K562 (cell line): Measurements from ENCODE around the gene IMMP2L. TPM values are rescaled to one million over a fixed set of nuclear protein-coding genes. Genes with fewer than 3 reads are reported as not detected.

Experiments
- ATAC-seq: fragments of 200-7000 bp; cut with Tn5 transposase; 3 replicates; pipeline ENCODE4 v1.9.1; 2020; ENCODE audit warnings: moderate library complexity
- BruUV-seq: library from RNA; stranded (reverse); fragments of 400-500 nt; replicated peaks from 2 replicates; lab custom pipeline; 2021; lab: Mats Ljungman, UMichigan
- CTCF ChIA-PET: fragments of 300-600 bp; formaldehyde crosslinking; extraction: SDS; loops from one replicate; lab custom pipeline; 2021; ENCODE audit warnings: low intra/inter-chr PET ratio; lab: Yijun Ruan, JAX
- POLR2A ChIA-PET: fragments of 300-600, 350-650 bp; sonication (Branson Sonifier 250); formaldehyde crosslinking; extraction: SDS; loops from one replicate; lab custom pipeline; 2021; ENCODE audit warnings: antibody characterized with exemption, inconsistent platforms; lab: Yijun Ruan, JAX
- DNase-seq, 4 experiments: peaks; one replicate each; pipeline versions ENCODE4 v3.0.0 to v3.0.0-alpha.2; 2011 to 2018; ENCODE audit warnings: low spot score in 3 of 4, mixed read lengths in 3 of 4; ENCODE audit errors: extremely low read depth in 1 of 4
- FAIRE-seq: peaks from 2 replicates; lab custom pipeline; 2011; peaks lifted over from hg19 to GRCh38; lab: Jason Lieb, UNC
- H2AFZ ChIP-seq: 2 replicates; pipeline ENCODE4 v1.6.0; 2011; ENCODE audit warnings: low read depth, low read length, control low read depth, inconsistent platforms
- H3K27ac ChIP-seq: fragments of 200-600 bp; 3 replicates; pipeline ENCODE4 v1.8.0; 2011; ENCODE audit warnings: low read depth, mild to moderate bottlenecking, control low read depth, inconsistent platforms, low read length, moderate library complexity, mixed read lengths; ENCODE audit errors: extremely low read depth
- H3K27me3 ChIP-seq, 2 experiments: fragments of 300-600 bp in 1 of 2; 2 replicates in 1 of 2; 3 replicates in 1 of 2; pipeline versions ENCODE4 v1.6.0 to v1.8.0; 2011; ENCODE audit warnings: inconsistent platforms in 2 of 2, low read length in 2 of 2, mild to moderate bottlenecking in 1 of 2, mixed read lengths in 1 of 2, moderate library complexity in 1 of 2; ENCODE audit not compliant: control insufficient read depth in 2 of 2, insufficient read depth in 2 of 2
- H3K36me3 ChIP-seq: fragments of 300-600 bp; 3 replicates; pipeline ENCODE4 v1.8.0; 2011; ENCODE audit warnings: mild to moderate bottlenecking, low read length, inconsistent platforms; ENCODE audit not compliant: control insufficient read depth, insufficient read depth
- H3K4me1 ChIP-seq, 2 experiments: fragments of 200-600 bp in 1 of 2; replicated peaks in 1 of 2; 2 replicates in 1 of 2; 3 replicates in 1 of 2; pipeline versions ENCODE4 v1.5.1 to v1.8.0; 2011; ENCODE audit warnings: inconsistent platforms in 2 of 2, low read length in 2 of 2, mild to moderate bottlenecking in 1 of 2, mixed read lengths in 1 of 2, moderate library complexity in 1 of 2; ENCODE audit not compliant: control insufficient read depth in 2 of 2, insufficient read depth in 2 of 2
- H3K4me2 ChIP-seq: 2 replicates; pipeline ENCODE4 v1.6.1; 2011; ENCODE audit warnings: low read length, control low read depth, inconsistent platforms, mixed read lengths; ENCODE audit not compliant: insufficient read depth
- H3K4me3 ChIP-seq: fragments of 200-600 bp; sonication (generic), shearing (Covaris generic); 2 replicates; pipeline ENCODE4 v1.5.1; 2016; ENCODE audit warnings: control low read depth, inconsistent platforms
- H3K79me2 ChIP-seq: fragments of 200-600 bp; 3 replicates; pipeline ENCODE4 v1.8.0; 2011; ENCODE audit warnings: low read length, inconsistent platforms; ENCODE audit not compliant: control insufficient read depth, insufficient read depth
- H3K9ac ChIP-seq, 2 experiments: 2 replicates each; pipeline versions ENCODE4 v1.6.0 to v1.6.1; 2011; ENCODE audit warnings: low read depth in 2 of 2, low read length in 2 of 2, control low read depth in 1 of 2, inconsistent platforms in 1 of 2, mild to moderate bottlenecking in 1 of 2, mixed read lengths in 1 of 2; ENCODE audit not compliant: insufficient read depth in 1 of 2
- H3K9me1 ChIP-seq: one replicate; pipeline ENCODE4 v1.6.0; 2011; ENCODE audit warnings: inconsistent platforms, mild to moderate bottlenecking, low read length, moderate library complexity; ENCODE audit not compliant: control insufficient read depth, insufficient read depth
- H3K9me3 ChIP-seq: replicated peaks from 2 replicates; pipeline ENCODE4 v1.5.1; 2011; ENCODE audit warnings: low read depth, low read length, inconsistent platforms; ENCODE audit not compliant: control insufficient read depth, insufficient read depth
- H4K20me1 ChIP-seq: replicated peaks from 2 replicates; pipeline ENCODE4 v1.6.1; 2011; ENCODE audit warnings: low read length, inconsistent platforms, mixed read lengths; ENCODE audit not compliant: control insufficient read depth, insufficient read depth
- ATF7 ChIP-seq: fragments of 450-650 bp; IDR thresholded peaks from 2 replicates; pipeline ENCODE4 v1.7.1; 2014; ENCODE audit warnings: mild to moderate bottlenecking, moderate library complexity
- COPS2 ChIP-seq: fragments of 450-650 bp; conservative IDR thresholded peaks from 2 replicates; pipeline ENCODE4 v1.6.1; 2016; ENCODE audit warnings: mild to moderate bottlenecking, moderate library complexity
- ELF1 ChIP-seq: fragments of 200-800 bp; sonication (Bioruptor generic); IDR thresholded peaks from 2 replicates; pipeline ENCODE4 v1.6.1; 2016; ENCODE audit warnings: missing genetic modification characterization, missing compliant biosample characterization
- MLX ChIP-seq, 2 experiments: fragments of 450-650 bp in 1 of 2; sonication (generic) in 1 of 2; formaldehyde crosslinking; conservative IDR thresholded peaks; 2 replicates each; pipeline versions ENCODE4 v1.4.0 to v1.8.1; 2020 to 2022; ENCODE audit warnings: mild to moderate bottlenecking in 1 of 2, missing genetic modification reagents in 1 of 2
- NFXL1 ChIP-seq: fragments of 450-650 bp; formaldehyde crosslinking; IDR thresholded peaks from 2 replicates; pipeline ENCODE4 v1.4.0; 2021; ENCODE audit warnings: mild to moderate bottlenecking
- SMARCC2 ChIP-seq: fragments of 450-650 bp; IDR thresholded peaks from 2 replicates; pipeline ENCODE4 v1.6.1; 2017; ENCODE audit warnings: antibody characterized with exemption, moderate library complexity, mild to moderate bottlenecking, low read depth
- TAF15 ChIP-seq: fragments of 200-400 bp; formaldehyde crosslinking; IDR thresholded peaks from 2 replicates; pipeline ENCODE4 v1.6.1; 2017; ENCODE audit warnings: mild to moderate bottlenecking, low read depth, low read length, moderate library complexity
- TCFL5 ChIP-seq: fragments of 250-450 bp; sonication (Bioruptor Pico); conservative IDR thresholded peaks from 2 replicates; pipeline ENCODE4 v1.6.1; 2021; ENCODE audit warnings: mild to moderate bottlenecking, moderate library complexity, matching md5 sums
- ZBTB34 ChIP-seq: fragments of 250-450 bp; sonication (Bioruptor Pico); IDR thresholded peaks from 2 replicates; pipeline ENCODE4 v1.8.0; 2021; ENCODE audit warnings: mild to moderate bottlenecking, moderate library complexity
- ZNF395 ChIP-seq: fragments of 200-800 bp; sonication (Bioruptor generic); IDR thresholded peaks from 2 replicates; pipeline ENCODE4 v1.6.1; 2017; ENCODE audit warnings: missing genetic modification characterization, missing compliant biosample characterization
- ZNF586 ChIP-seq: fragments of 450-650 bp; formaldehyde crosslinking; conservative IDR thresholded peaks from 2 replicates; pipeline ENCODE4 v1.4.0; 2020; ENCODE audit warnings: mild to moderate bottlenecking, moderate library complexity
- WGBS: fragments of 100-300 bp; shearing (Covaris generic); methylation state at CpG from one replicate; pipeline ENCODE4 v1.1.6; 2016; ENCODE audit warnings: low coverage, mixed read lengths; ENCODE audit not compliant: insufficient coverage; ENCODE audit errors: missing lambda C conversion rate; 5-methylcytosine and 5-hydroxymethylcytosine counted together
- in situ Hi-C: fragments of 300-500 bp; cut with MboI; formaldehyde crosslinking; loops from 4 replicates; pipeline ENCODE4 v1.15.0; 2018; ENCODE audit warnings: inconsistent platforms, mixed read lengths
- intact Hi-C: fragments of 100-400 bp; cut with micrococcal nuclease; formaldehyde crosslinking; loops from 2 replicates; pipeline ENCODE4 v1.14.2; 2022
- polyA plus RNA-seq, 8 experiments: library from polyadenylated mRNA; depleted of rRNA in 4 of 8; stranded (reverse) in 5 of 8; unstranded in 3 of 8; fragments of >200 nt; fragmentation: Nextera tagmentation in 2 of 8; fragmentation: Illumina TruSeq in 1 of 8; extraction: Ambion mirVana in 2 of 8; extraction: Trizol in 1 of 8; gene quantifications; 2 replicates each; pipeline versions ENCODE4 v1.2.1 to v1.2.3, GENCODE V29; 2011 to 2014; ENCODE audit warnings: inconsistent platforms in 1 of 8, missing spikeins in 1 of 8
- total RNA-seq, 7 experiments: library from RNA; depleted of rRNA in 6 of 7; stranded (reverse); fragments of >200 nt in 6 of 7; fragmentation: Illumina TruSeq in 2 of 7; extraction: Trizol in 2 of 7; gene quantifications; 2 replicates each; pipeline versions ENCODE4 v1.2.1 to v1.2.3, GENCODE V29; 2011 to 2021; ENCODE audit warnings: low replicate concordance in 1 of 7

IMMP2L gene
- total and polyA plus RNA-seq, 9 of the 15 experiments (the other 6 are each of a cell fraction or from before 2014, with no cell fraction given): 29.7 to 116 (median 53.0) TPM

- WGBS: 26% methylated on average over 2 of the region's 2 CpGs
- no peaks in the 10 kb centered on the region for H3K27me3 ChIP-seq
- BruUV-seq: no TSS peak
- H3K4me2 ChIP-seq: no peak overlapping the region
- no peak overlapping the region for H2AFZ ChIP-seq
- H4K20me1 ChIP-seq: no peaks in the 10 kb centered on the region
- no peaks in the 10 kb centered on the region for H3K9me1 ChIP-seq
- no peak overlapping the region for H3K4me3 ChIP-seq
- in situ Hi-C loops (no loop called here), intact Hi-C loops (no loop called here)
- H3K9ac ChIP-seq: no peak overlapping the region
- no peaks in the 10 kb centered on the region for H3K9me3 ChIP-seq
- CTCF ChIA-PET: no interaction called here
- no peak overlapping the region for H3K27ac ChIP-seq
- FAIRE-seq: no peak
- TF ChIP-seq ZBTB34 (CRISPR knock-in tag): no peak
- TF ChIP-seq TAF15: no peak
- TF ChIP-seq ELF1 (tag): no peak
- TF ChIP-seq TCFL5 (CRISPR knock-in tag): no peak
- no peak for TF ChIP-seq ZNF586 (CRISPR knock-in tag)
- TF ChIP-seq ATF7: no peak
- no peak for TF ChIP-seq SMARCC2
- no peak for TF ChIP-seq NFXL1
- no peak for TF ChIP-seq COPS2
- TF ChIP-seq ZNF395 (CRISPR knock-in tag): no peak
- TF ChIP-seq MLX (CRISPR knock-in tag; conservative IDR thresholded peaks at IDR 0.05): no peak
- H3K4me1 ChIP-seq: no peaks in the 10 kb centered on the region
- no peak for ATAC-seq
- POLR2A ChIA-PET: no interaction called here
- H3K36me3 ChIP-seq: no peaks in the 10 kb centered on the region
- DNase-seq: no peak
- H3K79me2 ChIP-seq: no peaks in the 10 kb centered on the region
Observed at GRCh38 chr7:111006691-111007090, 555.6 kb downstream of the IMMP2L start.
